ENCODE data around the gene FBXL4.

GRCh38 chr6:98836025-98836961, 111.5 kb downstream of the FBXL4 start:
- TF ChIP-seq EZH2 (IDR thresholded peaks at IDR 0.05; ENCODE audit: borderline replicate concordance, low read depth, low read length, severe bottlenecking), result no peak
- TF ChIP-seq CTCF (IDR thresholded peaks at IDR 0.05; ENCODE audit: borderline replicate concordance, extremely low read depth, low read length, poor library complexity, severe bottlenecking), result no peak

All from DND-41 (cell line).